Measurements from ENCODE around the gene CAMK1D. TPM values are rescaled to one million over a fixed set of nuclear protein-coding genes. Genes with fewer than 3 reads are reported as not detected.

CAMK1D gene
- total and polyA plus RNA-seq, 2 of the 4 experiments (the other 2 are of a cell fraction), result 5.0 to 5.3 TPM

- Histone ChIP-seq H3K14ac (replicated peaks; ENCODE audit: low read depth, low read length) (no peak overlapping the region), H2AK5ac (ENCODE audit: low read depth, low read length) (no peak overlapping the region), H4K8ac (ENCODE audit: low read depth in 2 of 2, low read length in 2 of 2) (no peak overlapping the region), H4K20me1 (ENCODE audit: insufficient read depth, low read length) (no peaks in the 10 kb centered on the region), H2AFZ (replicated peaks; ENCODE audit: low read length, poor library complexity) (no peak overlapping the region), H3K36me3 (ENCODE audit: control insufficient read depth, insufficient read depth, low read length) (no peaks in the 10 kb centered on the region), H3K56ac (ENCODE audit: extremely low read depth, insufficient read depth, low read length) (no peak overlapping the region), H3K27ac (ENCODE audit: insufficient read depth, low read length) (no peak overlapping the region), H3K9me1 (ENCODE audit: insufficient read depth, low read length) (no peaks in the 10 kb centered on the region), H3K4me3 (ENCODE audit: insufficient read depth, low read depth, low read length) (no peak overlapping the region), H3K23ac (ENCODE audit: low read depth, low read length) (no peak overlapping the region), H2BK15ac (ENCODE audit: low read depth, low read length) (no peak overlapping the region), H2BK120ac (ENCODE audit: low read depth, low read length) (no peak overlapping the region), H3K18ac (ENCODE audit: low read depth, low read length) (no peak overlapping the region), H3K4me2 (ENCODE audit: low read depth, low read length) (no peak overlapping the region), H2BK5ac (ENCODE audit: low read depth, low read length, poor library complexity, severe bottlenecking) (no peak overlapping the region), H3K4me1 (ENCODE audit: control insufficient read depth, insufficient read depth, low read length) (no peaks in the 10 kb centered on the region), H4K91ac (ENCODE audit: insufficient read depth, low read depth, low read length) (no peak overlapping the region), H3K9ac (ENCODE audit: low read depth, low read length) (no peak overlapping the region), H3K9me3 (ENCODE audit: control insufficient read depth, insufficient read depth, low read length) (no peaks in the 10 kb centered on the region), H2BK20ac (ENCODE audit: low read depth, low read length) (no peak overlapping the region), H3K4ac (ENCODE audit: low read depth, low read length) (no peak overlapping the region), H3K79me1 (ENCODE audit: low read depth in 1 of 2, low read length in 2 of 2) (no peaks in the 10 kb centered on the region), H2AK9ac (replicated peaks; ENCODE audit: low read depth, low read length, poor library complexity) (no peak overlapping the region), H4K5ac (ENCODE audit: low read depth, low read length) (no peak overlapping the region), H3K27me3 (ENCODE audit: control insufficient read depth, insufficient read depth, low read length) (no peaks in the 10 kb centered on the region)
- DNase-seq (no peak), ATAC-seq (ENCODE audit: low read depth) (no peak)
- BruUV-seq (replicated peaks), result no TSS peak
- TF ChIP-seq FOS (IDR thresholded peaks at IDR 0.05; ENCODE audit: low read depth, low read length) (no peak), MAFK (IDR thresholded peaks at IDR 0.05; ENCODE audit: low read depth, low read length) (peak; percentile 55), RFX5 (IDR thresholded peaks at IDR 0.05; ENCODE audit: low read depth, low read length) (no peak), CHD1 (IDR thresholded peaks at IDR 0.05; ENCODE audit: low read depth, low read length) (no peak)
- no CpG with 5 or more reads among the region's 3 CpGs for WGBS, 2 experiments (ENCODE audit: extremely low coverage in 2 of 2, insufficient read length in 1 of 2)
- ChIA-PET CTCF (interaction anchor here (0.6 kb wide), 1 partner anchor 446 kb away, joined by 4 read pairs; no protein-coding TSS in a partner anchor), POLR2A (ENCODE audit: unreplicated experiment) (no interaction called here)
- intact Hi-C loops (cut with micrococcal nuclease), result no loop called here
- dilution Hi-C loops (cut with HindIII; ENCODE audit: low sequenced_read_pairs, unreplicated experiment), result no loop called here
- in situ Hi-C loops (cut with MboI; ENCODE audit: low sequenced_read_pairs), result no loop called here
Observed at GRCh38 chr10:12660812-12661211, 311.5 kb downstream of the CAMK1D start.

Data from IMR-90 (cell line).